GM23338 (cell line): Measurements from ENCODE around the gene ZNF507.

Source experiments
- CREB1 ChIP-seq: fragments of 250-450 bp; sonication (Bioruptor Pico); IDR thresholded peaks from 2 replicates; pipeline ENCODE4 v1.5.0; 2020; ENCODE audit warnings: low read depth, mild to moderate bottlenecking, moderate library complexity
- EZH2 ChIP-seq: fragments of 200-600 bp; sonication (generic); IDR thresholded peaks from one replicate; pipeline ENCODE4 v1.8.0; 2017; ENCODE audit warnings: antibody characterized with exemption, mild to moderate bottlenecking, low read depth; ENCODE audit not compliant: unreplicated experiment
- EZH2phosphoT487 ChIP-seq: fragments of 200-600 bp; sonication (generic); IDR thresholded peaks from one replicate; pipeline ENCODE4 v1.8.1; 2018; ENCODE audit warnings: antibody characterized with exemption; ENCODE audit not compliant: unreplicated experiment
- JUNB ChIP-seq: IDR thresholded peaks from one replicate; pipeline ENCODE4 v1.6.1; 2016; ENCODE audit warnings: antibody characterized with exemption; ENCODE audit not compliant: unreplicated experiment
- NANOG ChIP-seq: IDR thresholded peaks from 2 replicates; pipeline ENCODE4 v1.6.1; 2016; ENCODE audit warnings: antibody characterized with exemption, borderline replicate concordance
- POLR2AphosphoS5 ChIP-seq: IDR thresholded peaks from 2 replicates; pipeline ENCODE4 v1.6.1; 2016; ENCODE audit warnings: antibody characterized with exemption, low read depth
- STAT1 ChIP-seq: IDR thresholded peaks from one replicate; pipeline ENCODE4 v1.6.1; 2016; ENCODE audit warnings: antibody characterized with exemption; ENCODE audit not compliant: unreplicated experiment
- ZNF114 ChIP-seq: fragments of 250-450 bp; sonication (Bioruptor Pico); IDR thresholded peaks from 2 replicates; pipeline ENCODE4 v1.5.0; 2020; ENCODE audit warnings: mild to moderate bottlenecking, moderate library complexity
- TF ChIP-seq, protein P1 (sequence below): IDR thresholded peaks from one replicate; pipeline ENCODE4 v1.6.1; 2018; ENCODE audit warnings: antibody characterized with exemption; ENCODE audit not compliant: unreplicated experiment
- TF ChIP-seq, protein P2 (sequence below), 2 experiments: fragments of 200-600 bp in 1 of 2; sonication (generic) in 1 of 2; conservative IDR thresholded peaks; 2 replicates each; pipeline versions ENCODE4 v1.5.1 to v1.6.1; 2016 to 2017; ENCODE audit warnings: antibody characterized with exemption in 2 of 2, low read depth in 2 of 2, mild to moderate bottlenecking in 2 of 2, moderate library complexity in 1 of 2
- TF ChIP-seq, protein P3 (sequence below): IDR thresholded peaks from 2 replicates; pipeline ENCODE4 v1.6.1; 2016; ENCODE audit warnings: antibody characterized with exemption
- TF ChIP-seq, protein P4 (sequence below): fragments of 250-450 bp; sonication (Bioruptor Pico); IDR thresholded peaks from 2 replicates; pipeline ENCODE4 v1.5.0; 2020; ENCODE audit warnings: mild to moderate bottlenecking, moderate library complexity

DNA sequence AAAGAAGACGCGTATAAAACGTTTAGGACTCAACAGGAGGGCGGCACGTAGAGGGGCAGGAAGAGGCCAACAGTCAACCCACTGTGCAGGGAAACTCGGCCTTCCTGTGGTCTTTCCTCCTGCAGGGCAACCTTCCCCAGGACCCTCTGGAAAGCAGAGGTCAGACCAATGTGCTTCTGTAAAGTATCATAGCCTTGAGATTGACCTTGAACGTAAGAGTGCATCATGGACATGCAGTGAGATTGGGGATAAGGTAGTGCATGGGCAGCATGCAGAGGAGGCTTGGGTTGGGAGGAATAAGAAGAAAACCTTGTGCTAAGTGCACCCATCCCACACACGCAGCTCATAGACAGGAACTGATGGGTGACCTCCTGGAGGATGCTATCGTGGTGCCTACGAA is 34.0 kb upstream of the ZNF507 start:
- TF ChIP-seq, protein P1, sequence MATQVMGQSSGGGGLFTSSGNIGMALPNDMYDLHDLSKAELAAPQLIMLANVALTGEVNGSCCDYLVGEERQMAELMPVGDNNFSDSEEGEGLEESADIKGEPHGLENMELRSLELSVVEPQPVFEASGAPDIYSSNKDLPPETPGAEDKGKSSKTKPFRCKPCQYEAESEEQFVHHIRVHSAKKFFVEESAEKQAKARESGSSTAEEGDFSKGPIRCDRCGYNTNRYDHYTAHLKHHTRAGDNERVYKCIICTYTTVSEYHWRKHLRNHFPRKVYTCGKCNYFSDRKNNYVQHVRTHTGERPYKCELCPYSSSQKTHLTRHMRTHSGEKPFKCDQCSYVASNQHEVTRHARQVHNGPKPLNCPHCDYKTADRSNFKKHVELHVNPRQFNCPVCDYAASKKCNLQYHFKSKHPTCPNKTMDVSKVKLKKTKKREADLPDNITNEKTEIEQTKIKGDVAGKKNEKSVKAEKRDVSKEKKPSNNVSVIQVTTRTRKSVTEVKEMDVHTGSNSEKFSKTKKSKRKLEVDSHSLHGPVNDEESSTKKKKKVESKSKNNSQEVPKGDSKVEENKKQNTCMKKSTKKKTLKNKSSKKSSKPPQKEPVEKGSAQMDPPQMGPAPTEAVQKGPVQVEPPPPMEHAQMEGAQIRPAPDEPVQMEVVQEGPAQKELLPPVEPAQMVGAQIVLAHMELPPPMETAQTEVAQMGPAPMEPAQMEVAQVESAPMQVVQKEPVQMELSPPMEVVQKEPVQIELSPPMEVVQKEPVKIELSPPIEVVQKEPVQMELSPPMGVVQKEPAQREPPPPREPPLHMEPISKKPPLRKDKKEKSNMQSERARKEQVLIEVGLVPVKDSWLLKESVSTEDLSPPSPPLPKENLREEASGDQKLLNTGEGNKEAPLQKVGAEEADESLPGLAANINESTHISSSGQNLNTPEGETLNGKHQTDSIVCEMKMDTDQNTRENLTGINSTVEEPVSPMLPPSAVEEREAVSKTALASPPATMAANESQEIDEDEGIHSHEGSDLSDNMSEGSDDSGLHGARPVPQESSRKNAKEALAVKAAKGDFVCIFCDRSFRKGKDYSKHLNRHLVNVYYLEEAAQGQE: no peak
- TF ChIP-seq EZH2 (no peak), POLR2AphosphoS5 (no peak), CREB1 (CRISPR knock-in tag) (no peak), EZH2phosphoT487 (no peak), NANOG (no peak), STAT1 (no peak), JUNB (no peak), ZNF114 (CRISPR knock-in tag) (no peak)
- TF ChIP-seq, protein P2, sequence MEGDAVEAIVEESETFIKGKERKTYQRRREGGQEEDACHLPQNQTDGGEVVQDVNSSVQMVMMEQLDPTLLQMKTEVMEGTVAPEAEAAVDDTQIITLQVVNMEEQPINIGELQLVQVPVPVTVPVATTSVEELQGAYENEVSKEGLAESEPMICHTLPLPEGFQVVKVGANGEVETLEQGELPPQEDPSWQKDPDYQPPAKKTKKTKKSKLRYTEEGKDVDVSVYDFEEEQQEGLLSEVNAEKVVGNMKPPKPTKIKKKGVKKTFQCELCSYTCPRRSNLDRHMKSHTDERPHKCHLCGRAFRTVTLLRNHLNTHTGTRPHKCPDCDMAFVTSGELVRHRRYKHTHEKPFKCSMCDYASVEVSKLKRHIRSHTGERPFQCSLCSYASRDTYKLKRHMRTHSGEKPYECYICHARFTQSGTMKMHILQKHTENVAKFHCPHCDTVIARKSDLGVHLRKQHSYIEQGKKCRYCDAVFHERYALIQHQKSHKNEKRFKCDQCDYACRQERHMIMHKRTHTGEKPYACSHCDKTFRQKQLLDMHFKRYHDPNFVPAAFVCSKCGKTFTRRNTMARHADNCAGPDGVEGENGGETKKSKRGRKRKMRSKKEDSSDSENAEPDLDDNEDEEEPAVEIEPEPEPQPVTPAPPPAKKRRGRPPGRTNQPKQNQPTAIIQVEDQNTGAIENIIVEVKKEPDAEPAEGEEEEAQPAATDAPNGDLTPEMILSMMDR (conservative IDR thresholded peaks at IDR 0.05; ENCODE audit: low read depth in 2 of 2): no peak
- TF ChIP-seq, protein P3, sequence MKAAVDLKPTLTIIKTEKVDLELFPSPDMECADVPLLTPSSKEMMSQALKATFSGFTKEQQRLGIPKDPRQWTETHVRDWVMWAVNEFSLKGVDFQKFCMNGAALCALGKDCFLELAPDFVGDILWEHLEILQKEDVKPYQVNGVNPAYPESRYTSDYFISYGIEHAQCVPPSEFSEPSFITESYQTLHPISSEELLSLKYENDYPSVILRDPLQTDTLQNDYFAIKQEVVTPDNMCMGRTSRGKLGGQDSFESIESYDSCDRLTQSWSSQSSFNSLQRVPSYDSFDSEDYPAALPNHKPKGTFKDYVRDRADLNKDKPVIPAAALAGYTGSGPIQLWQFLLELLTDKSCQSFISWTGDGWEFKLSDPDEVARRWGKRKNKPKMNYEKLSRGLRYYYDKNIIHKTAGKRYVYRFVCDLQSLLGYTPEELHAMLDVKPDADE: no peak
- TF ChIP-seq, protein P4, sequence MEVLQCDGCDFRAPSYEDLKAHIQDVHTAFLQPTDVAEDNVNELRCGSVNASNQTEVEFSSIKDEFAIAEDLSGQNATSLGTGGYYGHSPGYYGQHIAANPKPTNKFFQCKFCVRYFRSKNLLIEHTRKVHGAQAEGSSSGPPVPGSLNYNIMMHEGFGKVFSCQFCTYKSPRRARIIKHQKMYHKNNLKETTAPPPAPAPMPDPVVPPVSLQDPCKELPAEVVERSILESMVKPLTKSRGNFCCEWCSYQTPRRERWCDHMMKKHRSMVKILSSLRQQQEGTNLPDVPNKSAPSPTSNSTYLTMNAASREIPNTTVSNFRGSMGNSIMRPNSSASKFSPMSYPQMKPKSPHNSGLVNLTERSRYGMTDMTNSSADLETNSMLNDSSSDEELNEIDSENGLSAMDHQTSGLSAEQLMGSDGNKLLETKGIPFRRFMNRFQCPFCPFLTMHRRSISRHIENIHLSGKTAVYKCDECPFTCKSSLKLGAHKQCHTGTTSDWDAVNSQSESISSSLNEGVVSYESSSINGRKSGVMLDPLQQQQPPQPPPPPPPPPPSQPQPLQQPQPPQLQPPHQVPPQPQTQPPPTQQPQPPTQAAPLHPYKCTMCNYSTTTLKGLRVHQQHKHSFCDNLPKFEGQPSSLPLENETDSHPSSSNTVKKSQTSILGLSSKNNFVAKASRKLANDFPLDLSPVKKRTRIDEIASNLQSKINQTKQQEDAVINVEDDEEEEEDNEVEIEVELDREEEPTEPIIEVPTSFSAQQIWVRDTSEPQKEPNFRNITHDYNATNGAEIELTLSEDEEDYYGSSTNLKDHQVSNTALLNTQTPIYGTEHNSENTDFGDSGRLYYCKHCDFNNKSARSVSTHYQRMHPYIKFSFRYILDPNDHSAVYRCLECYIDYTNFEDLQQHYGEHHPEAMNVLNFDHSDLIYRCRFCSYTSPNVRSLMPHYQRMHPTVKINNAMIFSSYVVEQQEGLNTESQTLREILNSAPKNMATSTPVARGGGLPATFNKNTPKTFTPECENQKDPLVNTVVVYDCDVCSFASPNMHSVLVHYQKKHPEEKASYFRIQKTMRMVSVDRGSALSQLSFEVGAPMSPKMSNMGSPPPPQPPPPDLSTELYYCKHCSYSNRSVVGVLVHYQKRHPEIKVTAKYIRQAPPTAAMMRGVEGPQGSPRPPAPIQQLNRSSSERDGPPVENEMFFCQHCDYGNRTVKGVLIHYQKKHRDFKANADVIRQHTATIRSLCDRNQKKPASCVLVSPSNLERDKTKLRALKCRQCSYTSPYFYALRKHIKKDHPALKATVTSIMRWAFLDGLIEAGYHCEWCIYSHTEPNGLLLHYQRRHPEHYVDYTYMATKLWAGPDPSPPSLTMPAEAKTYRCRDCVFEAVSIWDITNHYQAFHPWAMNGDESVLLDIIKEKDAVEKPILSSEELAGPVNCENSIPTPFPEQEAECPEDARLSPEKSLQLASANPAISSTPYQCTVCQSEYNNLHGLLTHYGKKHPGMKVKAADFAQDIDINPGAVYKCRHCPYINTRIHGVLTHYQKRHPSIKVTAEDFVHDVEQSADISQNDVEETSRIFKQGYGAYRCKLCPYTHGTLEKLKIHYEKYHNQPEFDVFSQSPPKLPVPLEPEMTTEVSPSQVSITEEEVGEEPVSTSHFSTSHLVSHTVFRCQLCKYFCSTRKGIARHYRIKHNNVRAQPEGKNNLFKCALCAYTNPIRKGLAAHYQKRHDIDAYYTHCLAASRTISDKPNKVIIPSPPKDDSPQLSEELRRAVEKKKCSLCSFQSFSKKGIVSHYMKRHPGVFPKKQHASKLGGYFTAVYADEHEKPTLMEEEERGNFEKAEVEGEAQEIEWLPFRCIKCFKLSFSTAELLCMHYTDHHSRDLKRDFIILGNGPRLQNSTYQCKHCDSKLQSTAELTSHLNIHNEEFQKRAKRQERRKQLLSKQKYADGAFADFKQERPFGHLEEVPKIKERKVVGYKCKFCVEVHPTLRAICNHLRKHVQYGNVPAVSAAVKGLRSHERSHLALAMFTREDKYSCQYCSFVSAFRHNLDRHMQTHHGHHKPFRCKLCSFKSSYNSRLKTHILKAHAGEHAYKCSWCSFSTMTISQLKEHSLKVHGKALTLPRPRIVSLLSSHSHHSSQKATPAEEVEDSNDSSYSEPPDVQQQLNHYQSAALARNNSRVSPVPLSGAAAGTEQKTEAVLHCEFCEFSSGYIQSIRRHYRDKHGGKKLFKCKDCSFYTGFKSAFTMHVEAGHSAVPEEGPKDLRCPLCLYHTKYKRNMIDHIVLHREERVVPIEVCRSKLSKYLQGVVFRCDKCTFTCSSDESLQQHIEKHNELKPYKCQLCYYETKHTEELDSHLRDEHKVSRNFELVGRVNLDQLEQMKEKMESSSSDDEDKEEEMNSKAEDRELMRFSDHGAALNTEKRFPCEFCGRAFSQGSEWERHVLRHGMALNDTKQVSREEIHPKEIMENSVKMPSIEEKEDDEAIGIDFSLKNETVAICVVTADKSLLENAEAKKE (CRISPR knock-in tag): no peak
